Measurements from ENCODE around the gene RNU6-1. TPM values are rescaled to one million over a fixed set of nuclear protein-coding genes. Genes with fewer than 3 reads are reported as not detected.

Gene RNU6-1
- total RNA-seq, 1 donor from 2014 or later: not detected

DNA sequence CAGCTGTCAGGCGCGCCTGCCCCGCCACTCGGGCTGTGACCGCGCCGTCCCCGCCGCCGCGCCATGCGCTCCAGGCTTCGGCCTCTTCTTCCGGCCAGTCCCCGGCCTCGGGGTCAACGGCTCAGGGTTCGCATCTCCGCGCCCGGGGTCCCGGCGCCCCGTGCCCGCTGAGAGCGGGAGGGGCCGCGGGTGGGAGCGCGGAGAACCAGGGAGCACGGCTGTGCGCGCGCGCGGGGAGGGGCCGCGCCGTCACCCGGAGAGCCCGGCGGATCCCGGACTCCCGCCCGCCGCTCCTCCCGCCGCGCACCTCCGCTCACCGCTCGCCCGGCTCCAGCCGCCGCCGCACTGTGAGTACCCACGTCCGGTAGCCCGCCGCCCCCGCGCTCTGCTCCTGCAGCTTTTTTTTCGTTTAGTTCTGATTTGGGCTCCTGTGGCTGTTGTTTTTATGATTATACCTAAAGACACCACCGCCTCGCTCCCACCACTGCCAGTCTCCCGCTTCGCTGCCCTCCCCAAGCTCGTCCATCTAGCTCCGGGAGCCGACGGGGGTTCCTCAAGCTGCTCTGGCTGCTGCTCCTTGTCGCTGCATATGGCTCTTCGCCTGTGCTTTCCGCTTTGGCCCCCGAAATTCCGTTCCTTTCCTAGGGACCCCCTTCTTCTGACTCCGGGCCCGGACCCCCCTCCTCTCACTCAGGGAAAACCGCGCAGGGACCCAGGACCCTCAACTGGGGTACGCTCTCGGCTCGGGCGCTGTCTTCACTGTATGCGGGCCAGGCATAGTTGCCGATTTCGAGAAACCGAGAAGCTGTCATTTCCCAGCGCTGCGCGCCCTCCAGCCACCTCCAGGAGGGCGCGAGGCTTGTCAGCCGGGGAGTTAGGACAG, 16.3 kb downstream of the RNU6-1 start:
- Histone ChIP-seq H3K27ac (ENCODE audit: low read depth, low read length) (no peak overlapping the region), H3K9me3 (ENCODE audit: control insufficient read depth in 3 of 3, low read length in 3 of 3) (no peaks in the 10 kb centered on the region), H3K27me3 (ENCODE audit: control insufficient read depth in 3 of 3, insufficient read depth in 3 of 3, low read length in 3 of 3) (peaks cover 88 to 94% (median 91%) of the 10 kb centered on the region in 3 donors), H3K4me1 (ENCODE audit: control insufficient read depth in 3 of 3, insufficient read depth in 3 of 3, low read length in 3 of 3) (peaks cover 12 to 34% (median 27%) of the 10 kb centered on the region in 3 donors), H3K9ac (ENCODE audit: low read depth in 1 of 3, low read length in 3 of 3) (no peak overlapping the region), H3K4me3 (ENCODE audit: low read length in 3 of 3) (no peak overlapping the region), H3K36me3 (ENCODE audit: control insufficient read depth in 3 of 3, insufficient read depth in 3 of 3, low read length in 3 of 3) (no peaks in the 10 kb centered on the region)

DNA sequence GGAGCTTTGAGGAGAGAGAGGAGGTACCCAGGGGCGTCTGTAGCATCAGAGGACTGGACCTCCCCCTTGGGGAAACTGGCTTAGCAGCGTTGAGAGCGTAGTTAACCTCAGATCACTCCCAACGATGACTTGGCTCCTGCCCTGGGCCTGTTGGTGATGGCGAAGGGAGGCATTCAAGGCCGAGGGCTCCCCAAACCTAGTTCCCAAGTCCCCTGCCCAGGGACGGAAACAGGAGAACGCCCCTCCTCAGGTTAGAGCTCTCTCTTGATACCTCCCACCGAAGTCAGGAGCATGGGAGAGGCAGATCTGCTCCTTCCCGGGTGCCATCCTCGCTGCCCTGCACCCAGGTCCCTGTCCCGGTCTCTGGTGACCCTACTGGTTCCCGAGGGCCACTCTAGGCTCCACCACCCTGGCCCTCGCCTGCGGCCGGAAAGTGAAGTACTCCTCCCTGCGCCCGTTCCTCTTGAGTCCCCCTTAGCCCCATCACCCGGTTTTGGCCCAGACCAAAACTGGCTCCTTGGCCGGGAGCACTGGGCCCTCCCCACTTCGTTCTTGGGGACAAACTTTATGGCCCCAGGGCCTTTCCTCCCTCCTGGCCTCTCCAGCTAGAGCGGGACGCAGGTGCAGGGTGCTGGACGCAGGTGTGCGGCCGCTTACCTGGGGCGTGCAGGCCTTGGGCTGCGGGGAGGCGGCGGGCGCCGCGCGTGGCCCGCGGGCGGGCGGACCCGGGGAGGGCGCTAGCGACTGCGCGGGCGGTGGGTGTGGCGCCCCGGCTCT, 17.1 kb downstream of the RNU6-1 start:
- Histone ChIP-seq H3K27me3 (ENCODE audit: control insufficient read depth in 3 of 3, insufficient read depth in 3 of 3, low read length in 3 of 3) (peaks cover 87 to 93% (median 91%) of the 10 kb centered on the region in 3 donors), H3K9ac (ENCODE audit: low read depth in 1 of 3, low read length in 3 of 3) (no peak overlapping the region), H3K4me3 (ENCODE audit: low read length in 3 of 3) (peak overlapping the region in 1 of 3 donors; percentile 41), H3K9me3 (ENCODE audit: control insufficient read depth in 3 of 3, low read length in 3 of 3) (no peaks in the 10 kb centered on the region), H3K4me1 (ENCODE audit: control insufficient read depth in 3 of 3, insufficient read depth in 3 of 3, low read length in 3 of 3) (peaks cover 12 to 34% (median 23%) of the 10 kb centered on the region in 3 donors), H3K36me3 (ENCODE audit: control insufficient read depth in 3 of 3, insufficient read depth in 3 of 3, low read length in 3 of 3) (no peaks in the 10 kb centered on the region), H3K27ac (ENCODE audit: low read depth, low read length) (no peak overlapping the region)

DNA sequence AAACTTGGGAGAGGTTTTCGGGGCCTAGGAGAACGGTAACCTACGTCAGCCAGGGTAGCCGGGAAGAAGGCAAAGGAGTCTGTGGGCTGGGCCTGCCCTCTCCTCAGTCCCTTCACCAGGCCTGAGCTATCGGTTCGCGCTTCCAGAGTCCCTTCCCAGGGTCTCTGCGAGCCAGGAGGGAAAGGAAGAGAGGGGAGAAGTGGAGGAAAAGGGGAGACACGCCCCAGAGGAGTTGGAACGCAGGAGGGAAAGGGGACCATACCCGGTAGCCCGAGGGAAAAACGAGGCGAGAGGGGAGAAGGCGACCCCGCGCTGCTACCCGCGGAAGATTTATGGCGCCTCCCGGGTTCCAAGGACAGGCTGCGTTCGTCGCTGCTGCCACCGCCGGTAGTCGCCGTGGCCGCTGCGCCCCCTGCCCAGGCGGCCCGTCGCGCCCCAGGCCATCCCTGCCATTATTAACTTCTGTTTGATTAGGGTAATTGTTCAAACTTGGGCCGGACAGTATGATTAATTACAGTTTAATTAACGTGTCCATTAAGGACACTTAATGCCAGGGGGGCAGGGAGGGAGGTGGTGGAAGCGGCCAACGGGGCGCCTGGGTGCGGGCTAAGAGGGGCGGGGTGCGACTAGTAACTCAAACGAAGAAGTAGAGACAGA, 17.9 kb downstream of the RNU6-1 start:
- Histone ChIP-seq H3K9me3 (ENCODE audit: control insufficient read depth in 3 of 3, low read length in 3 of 3) (no peaks in the 10 kb centered on the region), H3K27ac (ENCODE audit: low read depth, low read length) (no peak overlapping the region), H3K4me3 (ENCODE audit: low read length in 3 of 3) (no peak overlapping the region), H3K36me3 (ENCODE audit: control insufficient read depth in 3 of 3, insufficient read depth in 3 of 3, low read length in 3 of 3) (no peaks in the 10 kb centered on the region), H3K9ac (ENCODE audit: low read depth in 1 of 3, low read length in 3 of 3) (no peak overlapping the region), H3K4me1 (ENCODE audit: control insufficient read depth in 3 of 3, insufficient read depth in 3 of 3, low read length in 3 of 3) (peaks cover 12 to 34% (median 23%) of the 10 kb centered on the region in 3 donors), H3K27me3 (ENCODE audit: control insufficient read depth in 3 of 3, insufficient read depth in 3 of 3, low read length in 3 of 3) (peaks cover 85 to 95% (median 86%) of the 10 kb centered on the region in 3 donors)

DNA sequence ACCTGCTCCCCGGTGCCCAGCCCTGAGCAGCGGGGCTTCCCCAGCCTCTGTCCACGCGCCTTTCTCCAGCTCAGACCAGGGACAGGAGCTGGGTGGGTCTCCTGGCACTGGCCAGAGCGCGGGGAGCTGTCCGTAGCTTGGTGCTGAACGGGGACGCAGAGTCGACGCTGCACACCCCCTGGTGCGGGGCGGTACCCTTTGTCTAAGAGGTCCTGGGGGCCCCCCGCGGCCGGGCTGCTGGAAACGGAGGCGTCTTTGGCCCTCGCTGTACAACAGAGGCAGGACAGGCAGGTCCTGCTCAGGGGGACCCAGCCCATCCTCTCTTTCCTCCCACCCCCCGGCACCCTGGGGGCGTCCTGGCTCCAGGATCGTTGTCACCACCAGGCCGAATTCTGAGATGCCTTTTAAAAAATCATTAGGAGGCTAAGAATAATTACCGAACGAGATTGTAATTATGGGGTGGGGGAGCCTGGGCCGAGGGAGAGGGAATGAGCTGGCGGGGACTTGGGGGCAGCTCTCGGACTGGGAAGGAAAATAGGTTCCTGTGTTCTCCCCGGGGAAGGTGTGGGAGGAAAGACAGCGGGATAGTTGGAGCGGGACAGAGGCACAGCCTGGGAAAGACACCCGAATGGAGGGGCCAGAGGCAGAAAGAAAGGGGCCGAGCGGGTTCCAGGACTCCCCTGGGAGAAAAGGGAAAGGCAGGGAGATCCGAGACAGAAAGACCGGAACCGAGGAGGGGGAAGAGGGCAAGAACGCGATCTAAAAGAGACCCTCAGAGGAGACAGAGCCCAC, 18.7 kb downstream of the RNU6-1 start:
- Histone ChIP-seq H3K4me3 (ENCODE audit: low read length in 3 of 3) (no peak overlapping the region), H3K4me1 (ENCODE audit: control insufficient read depth in 3 of 3, insufficient read depth in 3 of 3, low read length in 3 of 3) (peaks cover 12 to 31% (median 21%) of the 10 kb centered on the region in 3 donors), H3K36me3 (ENCODE audit: control insufficient read depth in 3 of 3, insufficient read depth in 3 of 3, low read length in 3 of 3) (no peaks in the 10 kb centered on the region), H3K27me3 (ENCODE audit: control insufficient read depth in 3 of 3, insufficient read depth in 3 of 3, low read length in 3 of 3) (peaks cover 78 to 88% (median 79%) of the 10 kb centered on the region in 3 donors), H3K27ac (ENCODE audit: low read depth, low read length) (no peak overlapping the region), H3K9ac (ENCODE audit: low read depth in 1 of 3, low read length in 3 of 3) (no peak overlapping the region), H3K9me3 (ENCODE audit: control insufficient read depth in 3 of 3, low read length in 3 of 3) (no peaks in the 10 kb centered on the region)

DNA sequence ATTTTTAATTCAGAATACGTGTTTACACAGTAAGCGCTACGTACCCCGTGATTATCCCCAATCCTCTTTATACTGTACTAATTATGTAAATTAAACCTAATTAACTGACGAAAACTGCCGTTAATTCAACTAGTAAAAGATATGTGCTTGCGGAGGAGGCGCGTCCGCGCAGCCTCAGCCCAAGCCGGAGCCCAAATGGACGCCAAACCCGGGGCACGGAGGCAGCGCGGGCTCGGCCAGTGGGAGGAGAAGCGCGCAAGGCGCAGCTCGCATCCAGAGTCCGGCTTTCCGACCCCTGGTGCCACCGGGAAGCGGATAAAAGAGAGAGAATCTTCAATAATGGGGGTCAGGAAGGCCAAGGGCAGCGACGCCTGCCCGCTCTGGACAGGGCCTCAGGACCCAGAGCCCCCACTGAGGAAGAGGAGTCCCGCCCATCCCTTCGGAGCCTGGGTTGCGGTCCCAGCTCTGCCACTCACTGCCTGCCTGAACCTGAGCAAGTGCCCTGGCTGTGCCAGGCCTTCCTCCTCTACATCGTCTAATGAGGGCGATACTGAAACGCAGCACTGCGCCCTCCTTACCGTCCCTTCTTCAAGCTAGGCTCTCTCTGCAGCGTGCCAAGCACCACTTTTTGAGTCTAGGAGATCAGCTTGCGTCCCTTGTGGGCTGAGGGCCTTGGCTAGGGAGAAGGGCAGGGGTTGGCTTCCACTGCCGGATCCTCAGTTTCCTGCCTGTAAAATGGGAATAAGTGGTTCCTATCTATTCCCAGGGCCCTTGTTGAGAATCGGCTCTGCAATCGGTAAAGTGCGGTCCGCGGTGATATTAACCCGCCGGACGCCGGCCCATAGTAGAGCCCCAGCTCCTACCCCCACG, 19.5 kb downstream of the RNU6-1 start:
- no peak overlapping the region for H3K9ac ChIP-seq (ENCODE audit: low read depth in 1 of 3, low read length in 3 of 3)
- no peaks in the 10 kb centered on the region for H3K9me3 ChIP-seq (ENCODE audit: control insufficient read depth in 3 of 3, low read length in 3 of 3)
- peaks cover 0 to 1% (median 0%) of the 10 kb centered on the region in 3 donors for H3K36me3 ChIP-seq (ENCODE audit: control insufficient read depth in 3 of 3, insufficient read depth in 3 of 3, low read length in 3 of 3)
- peaks cover 70 to 80% (median 70%) of the 10 kb centered on the region in 3 donors for H3K27me3 ChIP-seq (ENCODE audit: control insufficient read depth in 3 of 3, insufficient read depth in 3 of 3, low read length in 3 of 3)
- peaks cover 6 to 23% (median 18%) of the 10 kb centered on the region in 3 donors for H3K4me1 ChIP-seq (ENCODE audit: control insufficient read depth in 3 of 3, insufficient read depth in 3 of 3, low read length in 3 of 3)
- no peak overlapping the region for H3K4me3 ChIP-seq (ENCODE audit: low read length in 3 of 3)
- H3K27ac ChIP-seq (ENCODE audit: low read depth, low read length): no peak overlapping the region

DNA sequence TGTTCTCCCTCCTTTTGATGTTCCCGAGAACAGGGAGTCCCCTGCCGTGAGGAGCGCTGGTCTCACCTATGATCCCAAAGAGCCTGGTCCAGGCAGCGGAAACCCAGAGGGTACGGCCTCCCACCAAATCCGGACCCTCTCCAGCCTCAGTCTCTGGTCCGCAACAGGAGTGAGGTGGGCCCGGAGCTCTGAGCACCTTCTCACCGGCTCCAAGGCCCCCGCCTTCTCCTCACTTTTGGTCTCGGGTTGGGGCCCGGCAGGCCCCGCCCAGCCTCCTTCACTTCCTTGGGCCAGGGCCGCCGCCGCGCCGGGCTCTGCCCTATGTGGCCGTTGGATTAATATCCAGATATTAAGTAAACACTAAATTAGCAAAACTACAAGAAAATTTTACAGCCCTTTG, 20.2 kb downstream of the RNU6-1 start:
- no peak overlapping the region for H3K9ac ChIP-seq (ENCODE audit: low read depth in 1 of 3, low read length in 3 of 3)
- H3K36me3 ChIP-seq (ENCODE audit: control insufficient read depth in 3 of 3, insufficient read depth in 3 of 3, low read length in 3 of 3): peaks cover 0 to 3% (median 0%) of the 10 kb centered on the region in 3 donors
- peaks cover 6 to 17% (median 14%) of the 10 kb centered on the region in 3 donors for H3K4me1 ChIP-seq (ENCODE audit: control insufficient read depth in 3 of 3, insufficient read depth in 3 of 3, low read length in 3 of 3)
- H3K27me3 ChIP-seq (ENCODE audit: control insufficient read depth in 3 of 3, insufficient read depth in 3 of 3, low read length in 3 of 3): peaks cover 64 to 76% (median 65%) of the 10 kb centered on the region in 3 donors
- H3K4me3 ChIP-seq (ENCODE audit: low read length in 3 of 3): no peak overlapping the region
- no peaks in the 10 kb centered on the region for H3K9me3 ChIP-seq (ENCODE audit: control insufficient read depth in 3 of 3, low read length in 3 of 3)
- H3K27ac ChIP-seq (ENCODE audit: low read depth, low read length): no peak overlapping the region

DNA sequence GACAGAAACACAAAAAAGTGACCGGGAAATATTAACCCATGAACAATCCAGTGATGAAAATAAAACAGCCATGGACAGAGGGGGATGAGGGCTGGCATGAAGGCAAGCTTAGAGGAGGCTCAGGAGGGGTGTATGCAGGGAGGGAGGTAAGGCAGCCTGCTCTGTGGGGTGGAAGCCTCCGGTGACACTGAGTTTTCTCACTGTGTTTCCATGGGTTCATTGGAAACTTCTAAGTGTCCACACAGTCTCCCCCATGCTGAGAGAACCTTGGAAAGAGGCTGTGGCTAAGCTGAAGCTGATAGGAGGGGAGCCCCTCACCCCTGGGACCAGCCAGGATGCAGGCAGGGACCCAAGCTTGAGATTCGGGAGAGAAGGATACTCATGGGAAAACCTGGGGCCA, 21.4 kb downstream of the RNU6-1 start:
- Histone ChIP-seq H3K4me1 (ENCODE audit: control insufficient read depth in 3 of 3, insufficient read depth in 3 of 3, low read length in 3 of 3) (peaks cover 6 to 11% (median 8%) of the 10 kb centered on the region in 3 donors), H3K27me3 (ENCODE audit: control insufficient read depth in 3 of 3, insufficient read depth in 3 of 3, low read length in 3 of 3) (peaks cover 53 to 64% (median 54%) of the 10 kb centered on the region in 3 donors), H3K36me3 (ENCODE audit: control insufficient read depth in 3 of 3, insufficient read depth in 3 of 3, low read length in 3 of 3) (peaks cover 0 to 3% (median 0%) of the 10 kb centered on the region in 3 donors), H3K9me3 (ENCODE audit: control insufficient read depth in 3 of 3, low read length in 3 of 3) (no peaks in the 10 kb centered on the region), H3K4me3 (ENCODE audit: low read length in 3 of 3) (no peak overlapping the region), H3K27ac (ENCODE audit: low read depth, low read length) (no peak overlapping the region), H3K9ac (ENCODE audit: low read depth in 1 of 3, low read length in 3 of 3) (no peak overlapping the region)

DNA sequence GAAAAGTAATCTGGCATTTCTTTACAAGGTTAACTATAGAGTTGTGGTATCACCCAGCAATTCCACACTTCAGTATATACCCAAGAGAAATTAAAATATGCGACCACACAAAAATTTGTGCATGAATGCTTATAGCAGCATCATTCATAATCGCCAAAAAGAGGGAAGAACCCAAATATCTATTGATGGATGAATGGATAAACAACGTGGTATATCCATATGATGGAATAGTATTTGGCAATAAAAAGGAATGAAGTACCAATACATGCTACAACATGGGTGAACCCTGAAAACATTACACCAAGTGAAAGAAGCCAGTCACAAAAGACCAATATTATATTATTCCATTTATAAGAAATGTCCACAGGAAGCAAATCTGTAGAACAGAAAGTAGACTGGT, 23.2 kb downstream of the RNU6-1 start:
- peaks cover 0 to 5% (median 0%) of the 10 kb centered on the region in 3 donors for H3K4me1 ChIP-seq (ENCODE audit: control insufficient read depth in 3 of 3, insufficient read depth in 3 of 3, low read length in 3 of 3)
- H3K27ac ChIP-seq (ENCODE audit: low read depth, low read length): no peak overlapping the region
- no peak overlapping the region for H3K4me3 ChIP-seq (ENCODE audit: low read length in 3 of 3)
- no peaks in the 10 kb centered on the region for H3K9me3 ChIP-seq (ENCODE audit: control insufficient read depth in 3 of 3, low read length in 3 of 3)
- peaks cover 39 to 54% (median 44%) of the 10 kb centered on the region in 3 donors for H3K27me3 ChIP-seq (ENCODE audit: control insufficient read depth in 3 of 3, insufficient read depth in 3 of 3, low read length in 3 of 3)
- H3K36me3 ChIP-seq (ENCODE audit: control insufficient read depth in 3 of 3, insufficient read depth in 3 of 3, low read length in 3 of 3): peaks cover 0 to 3% (median 0%) of the 10 kb centered on the region in 3 donors
- H3K9ac ChIP-seq (ENCODE audit: low read depth in 1 of 3, low read length in 3 of 3): no peak overlapping the region
